ENCODE results near the gene ERBB4. TPM values are rescaled to one million over a fixed set of nuclear protein-coding genes. Genes with fewer than 3 reads are reported as not detected.

ERBB4 gene
- total RNA-seq, 6 donors from 2014 or later: 3.3 to 24.2 (median 11.7) TPM

GRCh38 chr2:211990335-211990734 lies 548.3 kb downstream of the ERBB4 start:
- Histone ChIP-seq H3K4me3 (no peak overlapping the region), H3K4me1 (no peaks in the 10 kb centered on the region), H3K27ac (no peak overlapping the region), H3K36me3 (no peaks in the 10 kb centered on the region), H3K9me3 (no peaks in the 10 kb centered on the region), H3K27me3 (no peaks in the 10 kb centered on the region)
- ATAC-seq (ENCODE audit: low FRiP score in 2 of 2): no peak
- 82 to 89% methylated on average over 1 of the region's 1 CpG for WGBS, 2 donors
- TF ChIP-seq EP300 (IDR thresholded peaks at IDR 0.05): no peak
- no peak for TF ChIP-seq POLR2AphosphoS5 (IDR thresholded peaks at IDR 0.05)
- no peak for DNase-seq

DNA sequence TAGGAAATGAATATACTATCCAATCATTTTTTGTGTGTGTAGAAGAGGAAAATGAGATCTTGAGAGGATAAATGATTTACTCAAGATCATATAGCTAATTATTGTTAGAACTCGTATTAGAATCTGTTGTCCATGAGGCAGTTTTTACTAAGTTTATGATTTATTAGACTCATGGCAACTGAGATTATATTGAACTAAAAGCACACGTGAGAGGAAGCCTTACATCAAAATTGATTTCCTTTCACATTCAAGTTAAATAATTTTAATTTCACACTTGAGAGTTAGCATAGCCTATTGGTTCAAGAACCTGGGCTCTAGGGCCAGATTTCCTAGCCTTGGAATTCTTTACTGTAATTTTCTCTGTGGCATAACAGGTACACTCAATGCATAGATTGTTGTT lies 552.3 kb downstream of the ERBB4 start:
- DNase-seq: no peak
- no peak for ATAC-seq (ENCODE audit: low FRiP score in 2 of 2)
- no peaks in the 10 kb centered on the region for H3K9me3 ChIP-seq
- no peaks in the 10 kb centered on the region for H3K4me1 ChIP-seq
- 51 to 53% methylated on average over 2 of the region's 2 CpGs for WGBS, 2 donors
- H3K36me3 ChIP-seq: no peaks in the 10 kb centered on the region
- H3K27me3 ChIP-seq: no peaks in the 10 kb centered on the region
- TF ChIP-seq EP300 (IDR thresholded peaks at IDR 0.05) (no peak), POLR2A (IDR thresholded peaks at IDR 0.05) (no peak), POLR2AphosphoS5 (IDR thresholded peaks at IDR 0.05) (no peak), CTCF (IDR thresholded peaks at IDR 0.05) (no peak)
- H3K27ac ChIP-seq: no peak overlapping the region
- no peak overlapping the region for H3K4me3 ChIP-seq

- no peak overlapping the region for H3K27ac ChIP-seq
- no peak overlapping the region for H3K4me3 ChIP-seq
- WGBS, 2 donors: 75 to 83% methylated on average over 1 of the region's 1 CpG
- H3K36me3 ChIP-seq: no peaks in the 10 kb centered on the region
- H3K9me3 ChIP-seq: no peaks in the 10 kb centered on the region
- DNase-seq: no peak
- H3K27me3 ChIP-seq: no peaks in the 10 kb centered on the region
- ATAC-seq (ENCODE audit: low FRiP score in 2 of 2): no peak
- no peak for TF ChIP-seq CTCF (IDR thresholded peaks at IDR 0.05)
- no peak for TF ChIP-seq EP300 (IDR thresholded peaks at IDR 0.05)
- no peak for TF ChIP-seq POLR2AphosphoS5 (IDR thresholded peaks at IDR 0.05)
- no peak for TF ChIP-seq POLR2A (IDR thresholded peaks at IDR 0.05)
- H3K4me1 ChIP-seq: no peaks in the 10 kb centered on the region
Observed at GRCh38 chr2:211985393-211985792, 553.2 kb downstream of the ERBB4 start.

- TF ChIP-seq CTCF (IDR thresholded peaks at IDR 0.05): no peak
- TF ChIP-seq EP300 (IDR thresholded peaks at IDR 0.05): no peak
- TF ChIP-seq POLR2AphosphoS5 (IDR thresholded peaks at IDR 0.05): no peak
- no peak for TF ChIP-seq POLR2A (IDR thresholded peaks at IDR 0.05)
- ATAC-seq (ENCODE audit: low FRiP score in 2 of 2) (no peak), DNase-seq (no peak)
- no peaks in the 10 kb centered on the region for H3K4me1 ChIP-seq
- no peak overlapping the region for H3K27ac ChIP-seq
- no peaks in the 10 kb centered on the region for H3K27me3 ChIP-seq
- WGBS, 2 donors: 66 to 76% methylated on average over 2 of the region's 2 CpGs
- H3K36me3 ChIP-seq: no peaks in the 10 kb centered on the region
- H3K4me3 ChIP-seq: no peak overlapping the region
- H3K9me3 ChIP-seq: no peaks in the 10 kb centered on the region
Observed at GRCh38 chr2:211982162-211982561, 556.4 kb downstream of the ERBB4 start.

- Histone ChIP-seq H3K27me3 (no peaks in the 10 kb centered on the region), H3K27ac (no peak overlapping the region), H3K4me3 (no peak overlapping the region), H3K4me1 (no peaks in the 10 kb centered on the region), H3K36me3 (no peaks in the 10 kb centered on the region), H3K9me3 (no peaks in the 10 kb centered on the region)
- WGBS, 2 donors: 16 to 40% methylated on average over 1 of the region's 1 CpG
- ATAC-seq (ENCODE audit: low FRiP score in 2 of 2): no peak
- DNase-seq: no peak
- TF ChIP-seq EP300 (IDR thresholded peaks at IDR 0.05): no peak
- TF ChIP-seq CTCF (IDR thresholded peaks at IDR 0.05): no peak
- no peak for TF ChIP-seq POLR2A (IDR thresholded peaks at IDR 0.05)
- TF ChIP-seq POLR2AphosphoS5 (IDR thresholded peaks at IDR 0.05): no peak
Observed at GRCh38 chr2:211981451-211981850, 557.2 kb downstream of the ERBB4 start.
